ENCODE data around the gene LTC4S.

Gene LTC4S

DNA sequence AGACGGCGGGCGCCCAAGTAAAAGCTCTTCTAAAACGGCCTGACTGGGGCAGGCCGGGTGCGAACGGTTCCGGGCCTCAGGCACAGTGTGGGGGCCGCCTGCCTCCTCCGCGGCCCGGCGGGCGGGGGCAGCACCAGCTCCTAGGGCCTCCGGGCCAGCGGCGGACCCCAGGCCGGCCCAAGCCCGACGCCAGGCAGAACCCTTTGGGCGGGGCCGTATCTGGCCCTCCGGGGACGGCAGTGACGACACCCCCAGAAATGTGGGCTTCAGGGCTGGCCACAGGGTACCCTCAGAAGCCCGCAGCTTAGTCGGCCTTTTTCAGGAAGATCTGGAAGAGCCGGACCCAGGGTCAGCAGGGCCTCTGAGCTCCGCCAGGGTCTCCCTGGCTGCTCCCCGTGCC, 4.0 kb downstream of the LTC4S start:
- Mint-ChIP-seq H3K4me1 (peaks cover 54% of the 10 kb centered on the region), H3K9me3 (no peaks in the 10 kb centered on the region), H3K4me3 (no peak overlapping the region), H3K36me3 (peaks cover 44% of the 10 kb centered on the region), H3K27ac (no peak overlapping the region), H3K27me3 (no peaks in the 10 kb centered on the region)
- no peak for ATAC-seq

- H3K4me1 Mint-ChIP-seq, result peaks cover 54% of the 10 kb centered on the region
- H3K36me3 Mint-ChIP-seq, result peaks cover 44% of the 10 kb centered on the region
- H3K4me3 Mint-ChIP-seq, result no peak overlapping the region
- no peak for ATAC-seq
- no peaks in the 10 kb centered on the region for H3K9me3 Mint-ChIP-seq
- H3K27me3 Mint-ChIP-seq, result no peaks in the 10 kb centered on the region
- no peak overlapping the region for H3K27ac Mint-ChIP-seq
These were observed 4.5 kb downstream of the LTC4S start for GRCh38 chr5:179798144-179798770.

DNA sequence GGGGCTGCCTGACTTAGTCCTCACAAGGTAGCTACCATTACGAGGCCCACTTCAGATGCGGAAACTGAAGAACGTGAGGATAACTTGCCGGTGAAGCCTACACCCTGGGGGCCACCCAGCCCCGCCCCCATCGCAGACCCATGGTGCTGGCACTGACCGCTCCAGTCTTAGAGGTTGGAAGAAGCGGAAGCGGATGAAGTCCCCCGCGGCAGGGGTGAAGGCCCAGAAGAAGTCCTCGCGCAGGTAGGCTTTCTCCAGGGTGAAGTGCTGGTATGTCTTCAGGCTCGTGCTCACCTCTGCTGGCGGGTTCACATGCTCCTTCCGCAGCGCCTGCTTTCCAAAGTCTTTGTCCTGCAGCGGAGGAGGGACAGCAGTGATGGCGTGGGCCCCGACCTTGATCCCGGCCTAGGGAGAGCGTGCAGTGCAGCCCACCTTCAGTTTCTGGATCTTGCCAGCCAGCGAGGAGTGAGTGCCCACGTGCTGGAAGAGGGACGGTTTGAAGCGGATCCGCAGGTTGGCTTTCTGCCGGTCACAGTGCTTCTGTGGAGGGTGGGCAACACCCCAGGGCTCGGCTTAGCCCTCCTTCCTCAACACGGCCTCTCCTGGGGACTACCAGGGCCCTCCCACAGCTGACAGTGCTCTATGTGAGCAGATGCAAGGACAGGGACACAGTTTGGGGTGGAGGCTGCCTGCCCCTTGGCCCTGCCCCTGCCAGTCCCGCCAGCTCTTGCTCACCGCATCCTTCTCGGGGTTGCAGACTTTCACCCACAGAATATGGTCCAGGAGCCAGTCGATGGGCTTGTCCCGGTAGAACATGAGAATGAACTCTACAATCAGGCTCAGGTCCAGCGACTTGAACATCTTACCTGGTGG, 5.2 kb downstream of the LTC4S start:
- H3K4me3 Mint-ChIP-seq, result no peak overlapping the region
- H3K9me3 Mint-ChIP-seq, result no peaks in the 10 kb centered on the region
- no peak for ATAC-seq
- H3K27ac Mint-ChIP-seq, result no peak overlapping the region
- H3K4me1 Mint-ChIP-seq, result peaks cover 54% of the 10 kb centered on the region
- no peaks in the 10 kb centered on the region for H3K27me3 Mint-ChIP-seq
- H3K36me3 Mint-ChIP-seq, result peaks cover 44% of the 10 kb centered on the region

DNA sequence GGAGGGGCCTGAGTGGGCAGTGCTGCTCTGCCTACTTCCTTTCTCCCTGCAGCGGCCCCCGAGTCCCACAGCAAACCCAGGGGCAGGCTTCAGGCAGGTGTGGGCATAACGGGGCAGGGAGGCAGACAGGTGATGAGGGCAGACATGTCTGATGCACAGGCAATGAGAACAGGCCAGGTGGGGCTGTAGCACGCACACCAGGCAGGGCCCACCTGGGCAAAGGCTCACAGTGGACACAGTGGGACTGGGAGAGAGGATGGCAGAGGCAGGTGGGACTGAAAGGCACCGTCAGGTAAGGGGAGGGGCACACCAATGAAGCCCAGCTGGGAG, 5.8 kb downstream of the LTC4S start:
- no peak for ATAC-seq
- Mint-ChIP-seq H3K27me3 (no peaks in the 10 kb centered on the region), H3K27ac (no peak overlapping the region), H3K4me1 (peaks cover 54% of the 10 kb centered on the region), H3K36me3 (peaks cover 44% of the 10 kb centered on the region), H3K4me3 (no peak overlapping the region), H3K9me3 (no peaks in the 10 kb centered on the region)

DNA sequence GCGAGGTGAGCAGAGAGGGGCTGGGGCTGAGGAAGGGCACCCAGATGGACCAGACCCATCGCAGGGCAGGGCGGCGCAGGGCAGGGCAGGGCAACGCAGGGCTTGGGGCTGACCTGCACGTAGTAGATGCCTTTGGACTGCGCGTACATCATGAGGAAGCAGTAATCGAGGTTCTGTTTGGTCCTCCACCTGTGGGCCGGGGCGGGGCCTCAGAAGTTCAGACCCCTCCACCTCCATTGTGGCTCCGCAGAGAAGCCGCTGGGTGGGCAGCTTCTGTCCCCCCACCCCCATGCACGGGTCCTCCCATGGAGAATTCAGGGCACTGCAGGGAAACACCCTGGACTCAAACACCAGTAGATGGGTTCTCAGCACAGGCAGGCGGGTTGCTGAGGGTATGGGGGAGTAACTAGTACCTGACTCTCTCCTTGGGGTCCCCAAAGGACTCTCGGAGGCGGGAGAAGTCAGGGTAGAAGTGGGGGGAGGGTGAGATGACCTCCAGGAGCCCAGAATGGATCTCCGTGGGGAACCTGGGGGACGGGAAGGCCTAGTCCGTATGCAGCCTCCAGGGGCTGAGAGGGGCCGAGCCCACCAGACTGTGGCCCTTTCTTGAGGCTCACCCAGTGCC, 6.4 kb downstream of the LTC4S start:
- H3K4me3 Mint-ChIP-seq, result no peak overlapping the region
- H3K4me1 Mint-ChIP-seq, result peaks cover 54% of the 10 kb centered on the region
- H3K27ac Mint-ChIP-seq, result no peak overlapping the region
- no peak for ATAC-seq
- peaks cover 47% of the 10 kb centered on the region for H3K36me3 Mint-ChIP-seq
- no peaks in the 10 kb centered on the region for H3K27me3 Mint-ChIP-seq
- H3K9me3 Mint-ChIP-seq, result no peaks in the 10 kb centered on the region

DNA sequence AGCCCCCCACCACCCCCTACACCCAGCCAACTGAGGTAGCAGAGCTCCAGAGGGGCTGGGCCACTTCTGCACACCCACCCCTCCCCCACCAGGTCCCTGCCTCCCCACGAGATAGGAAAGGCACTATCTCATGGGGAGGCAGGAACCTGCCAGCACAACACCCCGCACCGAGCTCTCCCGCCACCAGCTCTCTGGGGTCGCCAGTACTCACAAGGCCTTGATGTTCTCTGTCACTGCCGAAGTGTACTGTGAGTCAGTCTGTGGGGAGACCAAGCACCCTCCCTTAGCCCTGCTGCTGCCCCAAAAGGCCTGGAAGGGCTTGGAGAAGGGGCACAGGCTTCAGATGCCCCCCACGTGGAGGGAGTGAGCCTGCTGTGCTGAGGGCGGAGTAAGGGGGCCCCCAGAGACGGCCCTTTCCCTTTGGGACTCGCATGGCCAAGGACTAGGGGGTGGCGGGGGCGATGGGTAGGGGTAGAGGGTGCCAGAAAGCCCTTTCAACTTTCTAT, 7.0 kb downstream of the LTC4S start:
- Mint-ChIP-seq H3K27me3 (no peaks in the 10 kb centered on the region), H3K4me1 (peaks cover 58% of the 10 kb centered on the region), H3K27ac (no peak overlapping the region), H3K9me3 (no peaks in the 10 kb centered on the region), H3K36me3 (peaks cover 50% of the 10 kb centered on the region), H3K4me3 (no peak overlapping the region)
- ATAC-seq, result no peak

GRCh38 chr5:179801304-179802206, 7.8 kb downstream of the LTC4S start:
- H3K27ac Mint-ChIP-seq, result no peak overlapping the region

GRCh38 chr5:179802207-179802883, 8.6 kb downstream of the LTC4S start:
- Mint-ChIP-seq H3K4me1 (peaks cover 49% of the 10 kb centered on the region), H3K36me3 (peaks cover 42% of the 10 kb centered on the region), H3K4me3 (no peak overlapping the region), H3K27me3 (no peaks in the 10 kb centered on the region), H3K9me3 (no peaks in the 10 kb centered on the region), H3K27ac (peak overlapping the region; percentile 87)
- no peak for ATAC-seq

More at GRCh38 chr5:179801304-179802206, 7.8 kb downstream of the LTC4S start:
- no peaks in the 10 kb centered on the region for H3K27me3 Mint-ChIP-seq
- peaks cover 50% of the 10 kb centered on the region for H3K36me3 Mint-ChIP-seq
- no peak overlapping the region for H3K4me3 Mint-ChIP-seq
- no peaks in the 10 kb centered on the region for H3K9me3 Mint-ChIP-seq
- H3K4me1 Mint-ChIP-seq, result peaks cover 57% of the 10 kb centered on the region
- peak; percentile 58 for ATAC-seq

- no peak overlapping the region for H3K4me3 Mint-ChIP-seq
These were observed 9.3 kb downstream of the LTC4S start for GRCh38 chr5:179802950-179803562.

DNA sequence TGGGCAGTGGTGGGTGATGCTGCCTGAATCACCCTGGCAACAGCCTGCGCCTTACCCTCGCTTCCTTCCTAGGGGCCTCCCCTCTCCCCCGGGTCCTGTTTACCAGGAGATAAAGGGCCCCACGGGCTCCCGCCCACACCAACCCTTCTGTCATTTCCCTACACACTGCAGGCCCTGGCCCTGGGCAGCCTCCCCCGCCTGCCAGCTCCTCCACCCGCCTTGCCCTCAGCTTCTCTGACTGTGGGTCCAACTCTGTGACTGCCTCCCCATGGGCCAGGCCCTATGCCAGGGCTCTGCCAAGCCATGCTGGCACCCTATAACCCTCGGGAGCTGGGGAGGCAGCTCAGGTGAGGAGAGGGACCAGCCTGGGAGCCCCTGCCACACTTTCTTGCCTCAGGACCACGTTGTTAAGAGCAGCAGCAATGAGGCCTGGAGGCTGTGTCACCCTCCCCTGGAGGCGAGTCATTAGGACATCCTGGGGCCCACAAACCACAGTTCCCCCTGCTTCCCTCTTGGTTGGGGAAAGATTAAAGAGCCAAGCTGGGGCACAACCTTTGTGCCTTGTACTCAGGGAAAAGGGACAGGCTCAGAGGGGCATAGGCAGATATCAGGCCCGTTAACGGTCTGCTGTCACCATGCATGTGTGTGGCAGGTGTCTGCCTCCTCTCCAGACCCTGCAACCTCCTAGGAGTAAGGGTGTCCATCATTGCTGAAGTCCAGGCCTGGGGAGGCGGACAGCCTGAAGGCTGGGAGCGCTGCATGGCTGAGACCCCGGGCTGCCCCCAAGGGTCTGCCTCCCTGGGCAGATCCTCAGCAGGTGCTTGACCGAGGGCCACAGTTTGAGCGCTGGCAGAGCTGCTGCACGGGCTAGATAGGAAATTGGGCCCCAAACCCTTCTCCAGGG, 10.1 kb downstream of the LTC4S start:
- H3K4me1 Mint-ChIP-seq, result peaks cover 53% of the 10 kb centered on the region
- H3K4me3 Mint-ChIP-seq, result peak overlapping the region; percentile 46
- ATAC-seq, result peak; percentile 49
- no peaks in the 10 kb centered on the region for H3K9me3 Mint-ChIP-seq
- H3K27me3 Mint-ChIP-seq, result no peaks in the 10 kb centered on the region
- peak overlapping the region; percentile 87 for H3K27ac Mint-ChIP-seq
- H3K36me3 Mint-ChIP-seq, result peaks cover 34% of the 10 kb centered on the region

More at GRCh38 chr5:179802950-179803562, 9.3 kb downstream of the LTC4S start:
- Mint-ChIP-seq H3K27me3 (no peaks in the 10 kb centered on the region), H3K27ac (peak overlapping the region; percentile 87), H3K9me3 (no peaks in the 10 kb centered on the region), H3K4me1 (peaks cover 53% of the 10 kb centered on the region), H3K36me3 (peaks cover 42% of the 10 kb centered on the region)
- ATAC-seq, result no peak

- Mint-ChIP-seq H3K9me3 (no peaks in the 10 kb centered on the region), H3K4me3 (peak overlapping the region; percentile 97), H3K4me1 (peaks cover 48% of the 10 kb centered on the region), H3K27me3 (no peaks in the 10 kb centered on the region), H3K27ac (peak overlapping the region; percentile 87), H3K36me3 (peaks cover 28% of the 10 kb centered on the region)
- no peak for ATAC-seq
These were observed 10.8 kb downstream of the LTC4S start for GRCh38 chr5:179804555-179804947.

GRCh38 chr5:179805070-179805528, 11.3 kb downstream of the LTC4S start:
- Mint-ChIP-seq H3K27ac (peak overlapping the region; percentile 87), H3K36me3 (peaks cover 22% of the 10 kb centered on the region), H3K9me3 (no peaks in the 10 kb centered on the region), H3K4me3 (peak overlapping the region; percentile 97), H3K4me1 (peaks cover 46% of the 10 kb centered on the region), H3K27me3 (no peaks in the 10 kb centered on the region)
- no peak for ATAC-seq

All from stimulated activated memory B cell treated with anti-CD40 and anti-IgM and Interleukin-4, amounts not matched to agents 10 μg/mL and 1 μg/mL and 100 μg/mL, for 72 hours (primary cell).